Vein endothelial cell (primary cell): ENCODE data around the gene TNS1. TPM values are rescaled to one million over a fixed set of nuclear protein-coding genes. Genes with fewer than 3 reads are reported as not detected.

Experiments used
- small RNA-seq: library from RNA; depleted of rRNA; stranded (forward); fragments of <200 nt; gene quantifications from one replicate; pipeline ENCODE3, GENCODE V24; 2012
- total RNA-seq: library from RNA; depleted of rRNA; stranded (reverse); fragments of >200 nt; gene quantifications from 2 replicates; pipeline ENCODE4 v1.2.3, GENCODE V29; 2012

Gene TNS1
- 25.7 and 35.3 TPM in 2 replicates for total RNA-seq

GRCh38 chr2:218002845-218003180 is at the start of gene TNS1:
TNS1 (minus strand) TSS chr2:218002995; CDS start chr2:218002872, 123 bp downstream.

Small RNAs within 50 kb of the gene (small RNA-seq; reads per million reads assigned to genes)
- not detected for gene MIR6809

Other genes with a start within 250 kb of the TNS1 start
- 0.29 TPM in 1 of 2 replicates, not detected in the other for gene RUFY4, start 66.3 kb upstream of the TNS1 start, total RNA-seq
- gene CXCR2, start 123.0 kb upstream of the TNS1 start, total RNA-seq, result not detected in 2 replicates
- gene CXCR1, start 164.0 kb upstream of the TNS1 start, total RNA-seq, result not detected in 2 replicates
- gene ARPC2, start 214.2 kb upstream of the TNS1 start, total RNA-seq, result 459 and 566 TPM in 2 replicates